Epidermal melanocyte (primary cell): ENCODE results near the gene LGALS3BP.
"Not testable (repeated sequence)": the region's sequence is repeated elsewhere in the genome, so short reads cannot be mapped to it uniquely, and the experiment has no call there.

Experiments
- DNase-seq: peaks from one replicate; pipeline ENCODE4 v3.0.0; 2011; ENCODE audit warnings: low spot score; ENCODE audit not compliant: insufficient read length

LGALS3BP gene

GRCh38 chr17:78979780-78980623 is at the start of gene LGALS3BP:
LGALS3BP (minus strand) TSS chr17:78979923; CDS start chr17:78977191, 2,732 bp downstream.
- peak; percentile 92 for DNase-seq

- no peak for DNase-seq
Observed at GRCh38 chr17:79028496-79029326, 49.0 kb upstream of the LGALS3BP start.

DNA sequence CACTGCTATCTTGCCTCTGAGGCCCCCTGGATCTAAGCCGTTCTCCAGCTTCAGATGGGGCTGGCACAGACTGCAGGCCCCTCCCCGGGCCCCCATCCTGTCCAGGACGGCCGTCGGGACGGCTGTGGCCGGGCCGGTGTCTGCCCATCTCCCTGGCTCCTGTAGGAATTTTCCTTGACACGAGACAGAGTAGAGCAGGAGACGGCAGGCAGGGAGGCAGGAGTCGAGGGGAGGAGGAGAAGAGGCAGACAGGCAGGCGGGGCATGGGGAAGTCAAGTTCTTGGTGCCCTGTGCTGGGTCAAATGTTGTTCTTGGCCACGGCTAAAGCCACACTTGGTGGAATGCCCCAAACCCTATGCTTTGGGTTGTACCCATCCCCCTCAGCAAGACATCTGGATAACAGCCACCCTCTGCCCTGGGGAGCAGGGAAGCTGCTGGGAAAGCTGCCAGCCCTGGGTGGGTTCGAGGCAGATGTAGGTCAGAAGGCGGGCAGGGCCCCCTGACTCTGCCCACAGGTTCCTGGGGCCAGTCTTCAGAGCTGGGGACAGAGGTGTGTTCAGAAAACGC is 48.3 kb upstream of the LGALS3BP start:
- no peak for DNase-seq

DNA sequence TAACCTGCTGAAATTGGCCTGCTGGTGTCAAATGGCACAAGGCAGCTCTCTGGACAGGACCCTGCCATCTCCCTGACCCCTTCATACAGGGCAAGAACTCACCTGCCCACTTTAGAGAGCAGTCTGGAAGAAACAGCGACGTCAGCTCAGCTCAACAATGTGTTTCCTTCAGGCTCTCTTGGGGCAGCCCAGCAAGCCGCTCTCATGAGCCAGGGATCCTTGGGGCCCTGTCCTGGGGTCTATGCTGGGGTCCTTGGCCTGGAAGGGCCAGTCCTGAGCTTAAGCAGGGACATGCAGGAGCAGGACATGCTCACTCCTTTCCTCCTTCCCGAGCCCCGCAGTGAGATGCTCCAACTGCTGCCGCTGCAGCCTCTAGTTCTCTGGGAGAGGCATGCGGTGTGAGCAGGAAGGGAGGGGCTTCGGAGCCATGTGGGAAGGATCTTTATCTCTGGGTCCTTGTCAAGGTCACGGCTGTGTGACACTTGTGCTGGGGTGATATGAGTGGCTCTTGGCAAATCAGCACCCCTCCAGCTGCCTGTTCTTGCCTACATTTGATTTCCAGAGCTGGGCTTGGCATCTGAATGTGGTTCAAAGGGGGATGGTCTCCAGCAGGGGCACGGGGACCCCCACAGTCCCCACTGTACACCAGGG is 47.7 kb upstream of the LGALS3BP start:
- no peak for DNase-seq

DNA sequence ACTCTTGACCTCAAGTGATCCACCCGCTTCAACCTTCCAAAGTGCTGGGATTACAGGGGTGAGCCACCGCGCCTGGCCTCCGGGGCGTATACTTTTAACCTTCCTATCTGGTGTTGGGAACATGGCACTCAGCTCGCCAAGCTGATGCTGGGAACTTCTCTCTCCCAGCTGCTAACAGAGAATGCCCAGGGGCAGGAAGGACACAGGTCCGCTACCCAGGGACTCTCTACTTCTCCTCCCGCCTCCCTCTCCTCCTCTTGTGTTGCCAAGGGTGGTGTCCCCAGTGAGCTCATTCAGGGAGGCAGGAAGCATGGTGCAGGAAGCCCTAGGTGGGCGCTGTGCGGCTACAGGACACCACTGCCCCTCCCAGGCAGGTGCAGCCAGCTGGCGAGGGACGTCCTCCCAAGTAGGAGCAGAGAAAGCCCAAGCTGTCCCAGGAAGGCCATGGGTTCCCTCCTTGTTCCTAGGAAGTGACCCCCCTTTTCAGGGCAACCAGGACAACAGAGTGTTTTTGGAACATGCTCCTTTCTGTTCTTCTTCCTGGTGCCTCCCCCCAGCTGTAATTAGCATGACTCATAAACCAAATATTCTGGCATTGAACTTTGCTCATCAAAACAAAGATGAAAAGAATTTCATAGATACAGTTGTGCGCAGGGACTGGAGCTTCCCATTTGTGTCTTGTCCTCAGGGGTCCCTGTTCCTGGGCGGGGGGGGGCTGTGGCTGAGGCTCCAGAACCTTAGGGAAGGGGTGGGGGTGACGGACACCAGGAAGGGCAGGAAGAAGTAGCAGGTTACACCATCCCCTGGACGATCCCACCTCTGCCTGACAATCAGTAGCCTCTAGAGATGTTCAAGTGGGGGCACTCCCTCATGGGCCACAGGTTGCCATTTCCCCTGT is 46.9 kb upstream of the LGALS3BP start:
- DNase-seq: no peak

- DNase-seq: peak; percentile 43
Observed at GRCh38 chr17:79024901-79025737, 45.4 kb upstream of the LGALS3BP start.

- DNase-seq: no peak
Observed at GRCh38 chr17:79023886-79024771, 44.4 kb upstream of the LGALS3BP start, which contains the start of gene C1QTNF1. C1QTNF1 (plus strand) TSS chr17:79024169; CDS start chr17:79043969, 19,800 bp downstream.

GRCh38 chr17:79023180-79023705 is 43.5 kb upstream of the LGALS3BP start:
- DNase-seq: no peak

DNA sequence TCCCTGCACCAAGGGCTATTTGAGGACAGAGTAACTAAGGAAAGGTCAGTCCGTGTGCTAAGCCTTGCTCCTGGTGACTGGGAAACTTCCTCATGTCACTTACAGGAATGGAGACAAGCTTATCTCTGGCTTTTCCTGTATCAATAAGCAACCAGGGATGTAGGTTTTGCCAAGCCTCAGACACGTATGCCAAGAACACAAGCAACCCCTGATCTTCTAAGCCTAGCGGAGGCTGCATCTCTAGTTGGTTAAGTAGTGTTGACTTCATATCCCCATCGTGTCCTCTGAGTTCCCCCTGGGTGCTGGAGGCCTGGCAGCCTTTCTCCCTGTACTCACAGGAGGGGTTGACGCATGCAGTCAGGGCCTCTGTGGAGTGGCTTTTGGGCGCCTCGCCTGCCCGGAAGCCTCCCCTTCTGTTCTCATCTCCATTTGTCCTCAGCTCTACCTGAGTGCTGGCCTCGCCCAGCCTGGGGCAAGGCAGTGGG is 42.8 kb upstream of the LGALS3BP start:
- DNase-seq: no peak

GRCh38 chr17:79021929-79022328 is 42.2 kb upstream of the LGALS3BP start:
- not testable (repeated sequence) for DNase-seq

DNA sequence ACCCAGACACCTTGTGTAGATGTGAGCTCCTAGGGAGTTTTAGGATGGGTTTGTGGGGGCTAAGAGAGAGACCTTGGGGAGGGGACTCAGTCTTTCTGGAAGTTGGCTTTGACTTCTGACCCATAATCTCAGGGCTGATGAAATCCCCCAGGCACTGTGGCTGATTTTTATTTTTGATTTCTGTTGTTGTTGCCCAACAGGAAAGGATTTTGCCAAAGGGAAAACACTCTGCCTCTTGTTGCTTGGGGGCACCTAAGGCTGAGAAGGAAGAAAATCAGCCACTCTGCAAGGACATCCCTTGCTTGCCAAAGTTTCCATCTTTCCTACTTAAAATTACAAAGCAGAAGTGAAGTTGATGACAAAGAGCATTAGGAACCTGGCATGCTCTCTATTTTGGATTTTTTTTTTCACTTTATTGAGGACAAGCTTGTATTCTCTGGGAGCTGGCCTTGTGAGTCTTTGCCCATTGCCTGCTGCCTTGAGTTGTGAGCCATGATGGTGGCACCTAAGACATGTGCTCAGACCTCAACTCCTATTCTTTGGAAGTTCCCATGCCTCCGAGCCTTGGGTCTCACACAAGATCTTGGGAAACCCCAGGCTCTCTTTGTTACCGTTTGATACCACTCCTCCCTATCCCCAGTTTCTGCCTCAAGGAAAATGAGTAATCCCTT is 41.0 kb upstream of the LGALS3BP start:
- peak; percentile 15 for DNase-seq

GRCh38 chr17:79019632-79020584 is 40.2 kb upstream of the LGALS3BP start:
- peak; percentile 50 for DNase-seq

DNA sequence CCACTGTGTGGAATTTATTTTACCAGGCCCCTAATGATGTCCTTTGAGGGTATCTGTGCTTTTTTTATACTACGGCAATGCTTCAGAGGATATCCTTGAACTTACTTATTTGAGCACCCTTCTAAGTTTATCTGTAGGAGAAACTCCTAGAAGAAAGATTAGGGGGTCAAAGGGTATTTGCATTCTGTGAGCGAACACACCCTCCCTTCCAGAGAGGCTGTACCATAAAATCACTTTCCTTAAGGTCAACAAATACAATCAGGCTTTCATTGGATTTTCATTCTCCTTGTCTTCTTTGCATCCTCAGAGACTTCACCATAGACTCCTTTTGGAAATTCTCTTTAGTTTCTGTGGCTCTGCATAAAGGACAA is 39.5 kb upstream of the LGALS3BP start:
- no peak for DNase-seq

GRCh38 chr17:79018370-79018695 is 38.6 kb upstream of the LGALS3BP start:
- no peak for DNase-seq

DNA sequence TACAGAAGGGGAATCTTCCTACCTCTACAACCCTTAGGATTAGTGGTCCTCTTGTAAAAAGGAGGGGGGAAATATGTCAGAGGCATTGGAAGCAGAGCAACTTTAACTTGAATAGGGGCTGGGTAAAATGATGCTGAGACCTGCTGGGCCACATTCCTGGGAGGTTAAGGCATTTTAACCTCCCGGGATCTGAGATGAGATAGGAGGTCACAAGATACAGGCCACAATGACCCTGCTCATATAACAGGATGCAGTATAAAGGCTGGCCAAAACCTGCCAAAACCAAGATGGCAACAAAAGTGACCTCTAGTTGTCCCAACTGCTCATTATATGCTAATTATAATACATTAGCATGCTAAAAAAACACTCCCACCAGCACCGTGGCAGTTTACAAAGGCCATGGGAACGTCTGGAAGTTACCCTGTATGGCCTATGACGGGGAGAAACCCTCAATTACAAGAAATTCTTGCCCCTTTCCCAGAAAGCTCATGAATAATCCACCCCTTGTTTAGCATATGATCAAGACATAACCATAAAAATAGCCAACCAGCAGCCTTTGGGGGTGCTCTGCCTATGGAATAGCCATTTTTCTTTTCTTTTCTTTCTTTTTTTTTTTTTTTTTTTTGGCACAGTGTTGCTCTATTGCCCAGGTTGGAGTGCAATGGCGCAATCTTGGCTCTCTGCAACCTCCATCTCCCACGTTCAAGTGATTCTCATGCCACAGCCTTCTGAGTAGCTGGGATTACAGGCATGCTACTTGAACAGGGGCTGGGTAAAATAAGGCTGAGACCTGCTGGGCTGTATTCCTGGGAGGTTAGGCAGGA is 38.0 kb upstream of the LGALS3BP start:
- no peak for DNase-seq
